ENCODE data around the gene APOD. TPM values are rescaled to one million over a fixed set of nuclear protein-coding genes. Genes with fewer than 3 reads are reported as not detected.

The APOD gene
- total RNA-seq, 1 experiment from 2014 or later, result not detected

DNA sequence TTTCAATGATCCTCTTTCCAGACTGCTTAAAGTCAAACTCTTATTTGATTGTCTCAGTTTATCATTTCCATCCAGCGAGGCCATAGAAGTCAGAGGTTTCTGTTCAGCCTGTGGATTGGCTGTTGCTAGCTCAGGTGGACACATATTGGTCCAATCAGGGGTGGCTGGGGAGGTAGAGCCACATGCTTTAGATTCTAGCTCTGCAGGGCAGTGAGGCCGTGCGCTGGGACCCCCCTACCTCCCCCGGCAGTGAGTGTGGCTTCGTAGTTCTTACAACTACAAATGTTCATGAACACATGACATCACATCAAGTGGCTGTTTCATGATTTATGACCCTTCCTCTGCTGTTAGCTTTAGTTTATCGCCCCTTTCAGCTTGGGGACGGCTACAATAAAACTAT, 18.0 kb downstream of the APOD start:
- Histone ChIP-seq H2BK120ac (ENCODE audit: low read depth, low read length, poor library complexity, severe bottlenecking) (no peak overlapping the region), H4K8ac (replicated peaks; ENCODE audit: insufficient read length, low read depth, low read length) (no peak overlapping the region), H3K79me2 (ENCODE audit: insufficient read depth, low read length) (no peaks in the 10 kb centered on the region), H3K23ac (ENCODE audit: insufficient read length, low read depth, low read length) (no peak overlapping the region), H3T11ph (ENCODE audit: low read length) (no peak overlapping the region), H3K79me1 (ENCODE audit: insufficient read depth, low read depth, low read length, poor library complexity, severe bottlenecking) (no peaks in the 10 kb centered on the region), H3K23me2 (ENCODE audit: insufficient read length, low read depth, low read length, poor library complexity, severe bottlenecking) (no peaks in the 10 kb centered on the region), H4K91ac (ENCODE audit: insufficient read length, low read depth, low read length) (no peak overlapping the region), H2BK12ac (ENCODE audit: insufficient read length, low read depth, low read length) (no peak overlapping the region), H3K18ac (ENCODE audit: insufficient read length, low read depth, low read length) (no peak overlapping the region), H3K14ac (ENCODE audit: insufficient read depth, low read length) (no peak overlapping the region), H4K20me1 (ENCODE audit: control insufficient read depth, insufficient read depth, insufficient read length) (no peaks in the 10 kb centered on the region), H3K4me2 (ENCODE audit: insufficient read depth, insufficient read length, low read length) (no peak overlapping the region), H2BK20ac (ENCODE audit: low read depth, low read length, poor library complexity, severe bottlenecking) (no peak overlapping the region), H4K5ac (ENCODE audit: insufficient read length, low read depth, low read length) (no peak overlapping the region), H2BK15ac (ENCODE audit: low read depth, low read length) (no peak overlapping the region), H3K4ac (ENCODE audit: low read depth, low read length) (no peak overlapping the region), H2AK5ac (ENCODE audit: insufficient read length, low read length) (no peak overlapping the region), H3K9ac (ENCODE audit: extremely low read depth, insufficient read length, low read length) (no peak overlapping the region), H2AFZ (ENCODE audit: low read length) (peak overlapping the region; percentile 53), H3K27ac (ENCODE audit: insufficient read length, low read depth, low read length) (no peak overlapping the region), H3K9me3 (ENCODE audit: control insufficient read depth, low read depth, low read length) (no peaks in the 10 kb centered on the region), H3K27me3 (ENCODE audit: insufficient read depth, low read length) (no peaks in the 10 kb centered on the region), H3K56ac (ENCODE audit: insufficient read length, low read depth, low read length) (no peak overlapping the region), H3K4me1 (ENCODE audit: insufficient read depth, low read length) (no peaks in the 10 kb centered on the region; the same call in 1 of the 2 replicates), H2BK5ac (ENCODE audit: insufficient read length, low read length) (no peak overlapping the region)
- 0 out of 2 replicates have a peak, but pooled peaks cover 7% of the 10 kb centered on the region for H3K27me3 Mint-ChIP-seq (ENCODE audit: low read depth)
- TF ChIP-seq, protein P1, sequence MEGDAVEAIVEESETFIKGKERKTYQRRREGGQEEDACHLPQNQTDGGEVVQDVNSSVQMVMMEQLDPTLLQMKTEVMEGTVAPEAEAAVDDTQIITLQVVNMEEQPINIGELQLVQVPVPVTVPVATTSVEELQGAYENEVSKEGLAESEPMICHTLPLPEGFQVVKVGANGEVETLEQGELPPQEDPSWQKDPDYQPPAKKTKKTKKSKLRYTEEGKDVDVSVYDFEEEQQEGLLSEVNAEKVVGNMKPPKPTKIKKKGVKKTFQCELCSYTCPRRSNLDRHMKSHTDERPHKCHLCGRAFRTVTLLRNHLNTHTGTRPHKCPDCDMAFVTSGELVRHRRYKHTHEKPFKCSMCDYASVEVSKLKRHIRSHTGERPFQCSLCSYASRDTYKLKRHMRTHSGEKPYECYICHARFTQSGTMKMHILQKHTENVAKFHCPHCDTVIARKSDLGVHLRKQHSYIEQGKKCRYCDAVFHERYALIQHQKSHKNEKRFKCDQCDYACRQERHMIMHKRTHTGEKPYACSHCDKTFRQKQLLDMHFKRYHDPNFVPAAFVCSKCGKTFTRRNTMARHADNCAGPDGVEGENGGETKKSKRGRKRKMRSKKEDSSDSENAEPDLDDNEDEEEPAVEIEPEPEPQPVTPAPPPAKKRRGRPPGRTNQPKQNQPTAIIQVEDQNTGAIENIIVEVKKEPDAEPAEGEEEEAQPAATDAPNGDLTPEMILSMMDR (conservative IDR thresholded peaks at IDR 0.05), result no peak
- H3K36me3 Mint-ChIP-seq (ENCODE audit: insufficient read depth in 1 of 3, low read depth in 3 of 3), result no peaks in the 10 kb centered on the region
- H3K27ac Mint-ChIP-seq, result no peak overlapping the region
- no peak overlapping the region for H3K4me3 Mint-ChIP-seq
- no CpG with 5 or more reads among the region's 7 CpGs for WGBS (ENCODE audit: extremely low coverage, insufficient read length, low lambda C conversion rate)
- no peaks in the 10 kb centered on the region for H3K9me3 Mint-ChIP-seq
- peaks cover 2% of the 10 kb centered on the region in 2 experiments; a peak in 1 of 4 replicates for H3K4me1 Mint-ChIP-seq
- DNase-seq, result no peak
